GM18907 (cell line): ENCODE data around the gene FGGY.
A peak's percentile ranks its signal among the peaks of the same experiment; 100 is the strongest.

Experiments used
- ATAC-seq: cut with Tn5 transposase; IDR thresholded peaks from one replicate; pipeline ENCODE4 v1.9.1; 2021; ENCODE audit warnings: mild to moderate bottlenecking, moderate library complexity; ENCODE audit not compliant: unreplicated experiment

Gene FGGY

GRCh38 chr1:59788825-59789224 lies 491.9 kb downstream of the FGGY start:
- no peak for ATAC-seq

DNA sequence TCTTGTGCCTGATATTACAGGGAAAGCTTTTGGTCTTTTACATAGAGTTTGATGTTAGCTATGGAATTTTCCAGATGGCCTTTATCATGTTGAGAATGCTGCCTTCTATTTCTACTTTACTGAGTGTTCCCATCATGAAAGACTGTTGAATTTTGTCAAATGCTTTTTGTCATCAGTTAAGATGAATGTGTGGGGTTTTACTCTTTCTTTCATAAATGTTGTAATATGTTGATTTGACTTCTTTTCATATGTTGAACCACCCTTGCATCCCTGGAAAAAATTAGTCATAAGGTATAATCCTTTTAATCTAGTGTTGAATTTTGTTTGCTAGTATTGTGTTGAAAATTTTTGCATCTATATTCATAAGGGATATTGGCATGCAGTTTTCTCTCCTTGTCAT lies 501.7 kb downstream of the FGGY start:
- no peak for ATAC-seq

DNA sequence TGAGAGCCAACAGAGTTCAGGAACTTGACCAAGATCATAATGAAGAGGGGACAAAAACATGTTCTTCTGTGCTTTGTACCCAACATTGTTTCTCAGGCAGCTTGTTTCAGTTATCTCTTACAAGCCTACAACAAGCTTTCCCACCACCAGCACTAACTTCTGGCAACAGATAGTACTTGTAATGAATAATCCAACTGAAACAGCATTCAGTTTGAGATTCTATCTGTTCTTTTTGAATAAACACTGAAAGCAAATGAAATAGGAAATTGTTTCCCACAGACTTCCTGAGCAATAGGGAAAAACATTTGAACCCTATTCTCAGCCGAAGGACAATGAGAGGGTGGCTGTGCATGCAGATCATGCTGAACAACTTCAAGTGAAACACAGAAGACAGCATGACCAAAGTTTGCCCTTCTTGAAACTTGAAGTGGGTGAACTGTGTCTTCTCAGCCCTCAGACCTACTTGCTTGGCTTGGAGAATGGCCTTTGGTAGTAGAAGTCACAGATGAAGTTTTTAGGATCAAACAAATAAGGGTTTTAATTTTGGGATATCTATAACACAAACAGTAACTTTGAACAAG lies 506.7 kb downstream of the FGGY start:
- ATAC-seq, result peak; percentile 73

DNA sequence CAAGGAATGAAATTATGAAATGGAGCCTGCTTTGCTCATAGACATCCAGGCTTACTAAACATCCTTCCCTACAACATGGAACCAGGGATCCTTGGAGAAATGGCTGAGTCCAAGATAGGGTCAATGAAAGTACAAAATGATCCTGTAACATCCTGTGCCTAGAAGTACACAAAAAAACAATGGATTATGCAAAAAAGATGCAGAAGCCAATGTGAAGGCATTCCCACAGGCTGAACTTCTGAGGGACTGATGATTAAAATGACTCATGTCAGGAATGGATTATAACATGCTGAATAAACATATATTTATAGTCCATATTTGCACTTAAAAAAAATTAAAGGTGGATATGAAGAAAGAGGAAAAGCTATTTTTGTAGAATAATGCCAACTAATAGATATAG lies 507.4 kb downstream of the FGGY start:
- ATAC-seq, result no peak

DNA sequence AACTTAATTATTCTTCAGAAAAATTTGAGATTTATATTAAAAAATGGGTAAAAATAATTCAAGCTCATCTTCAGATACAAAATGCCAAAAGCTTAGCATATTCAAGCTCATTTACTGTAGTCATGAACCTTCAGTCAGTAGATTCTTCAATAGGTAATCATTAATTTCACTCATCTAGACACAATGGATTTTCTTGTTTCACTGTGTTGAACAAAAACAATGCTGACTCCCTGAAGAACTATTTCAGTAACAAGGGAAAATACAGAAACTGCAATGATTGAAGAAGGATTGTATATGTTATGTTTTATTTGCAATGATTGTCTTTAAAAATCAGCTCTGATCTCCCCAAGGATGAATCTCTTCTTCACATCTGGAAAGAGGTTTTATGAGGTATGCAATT lies 508.7 kb downstream of the FGGY start:
- no peak for ATAC-seq
